ENCODE results near the gene PDRG1. TPM values are rescaled to one million over a fixed set of nuclear protein-coding genes. Genes with fewer than 3 reads are reported as not detected.

PDRG1 gene
- total RNA-seq, 1 donor = 2.2 TPM

DNA sequence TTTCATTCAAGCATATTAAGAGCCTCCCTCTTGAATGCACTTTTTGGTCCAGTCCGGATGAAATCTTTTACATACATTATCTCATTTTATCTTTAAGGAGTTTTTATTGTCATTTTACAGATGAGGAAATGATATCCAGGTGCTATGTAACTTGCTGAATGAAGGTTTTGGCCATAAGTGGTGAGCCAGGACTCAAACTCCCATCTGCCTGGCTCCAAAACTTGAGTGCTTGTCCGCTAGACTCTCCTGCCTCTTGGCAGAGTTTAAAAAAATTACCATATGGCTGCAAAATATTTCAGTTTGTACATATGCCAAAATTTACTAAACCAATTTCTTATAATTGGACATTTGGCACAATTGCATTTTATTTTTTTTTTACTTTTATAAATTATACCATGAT is 12.2 kb downstream of the PDRG1 start:
- Histone ChIP-seq H3K4me3 (ENCODE audit: insufficient read depth, low read length) (no peak overlapping the region), H3K36me3 (ENCODE audit: insufficient read depth, low read length) (no peaks in the 10 kb centered on the region), H2AFZ (ENCODE audit: low read length) (no peak overlapping the region), H3K27me3 (ENCODE audit: insufficient read depth, low read length) (no peaks in the 10 kb centered on the region), H3K4me2 (ENCODE audit: insufficient read depth, low read length) (no peak overlapping the region), H3K79me2 (ENCODE audit: insufficient read depth, low read length) (no peaks in the 10 kb centered on the region), H4K20me1 (ENCODE audit: insufficient read depth, low read length) (no peaks in the 10 kb centered on the region), H3K4me1 (ENCODE audit: insufficient read depth, low read length) (no peaks in the 10 kb centered on the region), H3K27ac (ENCODE audit: low read depth, low read length) (no peak overlapping the region), H3K9me3 (ENCODE audit: low read depth, low read length) (no peaks in the 10 kb centered on the region)
- TF ChIP-seq CTCF (IDR thresholded peaks at IDR 0.05; ENCODE audit: extremely low read depth, low read depth, low read length) = no peak
- no peak for DNase-seq (ENCODE audit: insufficient read length, low spot score, missing footprints)

DNA sequence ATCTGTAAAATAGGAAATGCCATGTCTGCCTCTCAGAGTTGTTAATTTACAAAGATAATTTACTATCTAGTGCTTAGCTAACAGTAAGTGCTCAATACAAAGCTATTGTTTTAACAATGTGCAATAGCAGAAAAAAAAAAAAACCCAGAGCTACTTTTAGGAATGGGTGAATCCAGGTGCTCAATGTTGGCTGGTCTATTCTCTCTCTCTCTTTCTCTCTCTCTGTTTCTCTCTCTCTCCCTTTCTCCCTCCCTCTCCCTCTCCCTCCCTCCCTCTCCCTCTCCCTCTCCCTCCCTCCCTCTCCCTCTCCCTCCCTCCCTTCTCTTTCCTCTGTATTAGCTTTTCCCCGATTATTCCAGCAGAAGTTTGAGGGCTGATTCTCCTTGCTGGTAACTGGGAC is 14.0 kb downstream of the PDRG1 start:
- TF ChIP-seq CTCF (IDR thresholded peaks at IDR 0.05; ENCODE audit: extremely low read depth, low read depth, low read length) = no peak
- Histone ChIP-seq H3K9me3 (ENCODE audit: low read depth, low read length) (no peaks in the 10 kb centered on the region), H3K4me2 (ENCODE audit: insufficient read depth, low read length) (no peak overlapping the region), H3K4me1 (ENCODE audit: insufficient read depth, low read length) (no peaks in the 10 kb centered on the region), H3K4me3 (ENCODE audit: insufficient read depth, low read length) (no peak overlapping the region), H3K79me2 (ENCODE audit: insufficient read depth, low read length) (no peaks in the 10 kb centered on the region), H3K27me3 (ENCODE audit: insufficient read depth, low read length) (no peaks in the 10 kb centered on the region), H4K20me1 (ENCODE audit: insufficient read depth, low read length) (no peaks in the 10 kb centered on the region), H3K36me3 (ENCODE audit: insufficient read depth, low read length) (no peaks in the 10 kb centered on the region), H3K27ac (ENCODE audit: low read depth, low read length) (no peak overlapping the region), H2AFZ (ENCODE audit: low read length) (no peak overlapping the region)
- no peak for DNase-seq (ENCODE audit: insufficient read length, low spot score, missing footprints)

DNA sequence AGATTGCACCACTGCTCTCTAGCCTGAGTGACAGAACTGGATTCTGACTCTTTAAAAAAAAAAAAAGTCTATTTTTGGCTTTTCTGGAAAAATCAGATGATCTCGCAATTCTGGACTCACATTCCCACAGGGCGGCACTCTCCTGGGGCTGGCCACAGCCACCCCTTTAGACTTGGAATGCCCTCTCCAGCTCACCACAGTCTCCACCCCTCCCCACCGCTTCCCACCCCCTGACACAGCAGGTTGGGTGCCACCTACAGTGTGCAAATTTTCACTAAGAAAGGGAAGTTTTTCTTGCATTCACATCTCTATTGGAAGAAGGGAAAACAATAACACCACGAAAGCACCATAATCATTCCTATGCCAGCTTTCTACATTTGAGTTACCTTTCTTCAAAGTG is 15.4 kb downstream of the PDRG1 start:
- Histone ChIP-seq H3K4me1 (ENCODE audit: insufficient read depth, low read length) (no peaks in the 10 kb centered on the region), H3K36me3 (ENCODE audit: insufficient read depth, low read length) (no peaks in the 10 kb centered on the region), H3K27ac (ENCODE audit: low read depth, low read length) (no peak overlapping the region), H3K79me2 (ENCODE audit: insufficient read depth, low read length) (no peaks in the 10 kb centered on the region), H3K4me3 (ENCODE audit: insufficient read depth, low read length) (no peak overlapping the region), H2AFZ (ENCODE audit: low read length) (no peak overlapping the region), H3K9me3 (ENCODE audit: low read depth, low read length) (no peaks in the 10 kb centered on the region), H3K27me3 (ENCODE audit: insufficient read depth, low read length) (no peaks in the 10 kb centered on the region), H4K20me1 (ENCODE audit: insufficient read depth, low read length) (no peaks in the 10 kb centered on the region), H3K4me2 (ENCODE audit: insufficient read depth, low read length) (no peak overlapping the region)
- DNase-seq (ENCODE audit: insufficient read length, low spot score, missing footprints) = no peak
- TF ChIP-seq CTCF (IDR thresholded peaks at IDR 0.05; ENCODE audit: extremely low read depth, low read depth, low read length) = no peak

DNA sequence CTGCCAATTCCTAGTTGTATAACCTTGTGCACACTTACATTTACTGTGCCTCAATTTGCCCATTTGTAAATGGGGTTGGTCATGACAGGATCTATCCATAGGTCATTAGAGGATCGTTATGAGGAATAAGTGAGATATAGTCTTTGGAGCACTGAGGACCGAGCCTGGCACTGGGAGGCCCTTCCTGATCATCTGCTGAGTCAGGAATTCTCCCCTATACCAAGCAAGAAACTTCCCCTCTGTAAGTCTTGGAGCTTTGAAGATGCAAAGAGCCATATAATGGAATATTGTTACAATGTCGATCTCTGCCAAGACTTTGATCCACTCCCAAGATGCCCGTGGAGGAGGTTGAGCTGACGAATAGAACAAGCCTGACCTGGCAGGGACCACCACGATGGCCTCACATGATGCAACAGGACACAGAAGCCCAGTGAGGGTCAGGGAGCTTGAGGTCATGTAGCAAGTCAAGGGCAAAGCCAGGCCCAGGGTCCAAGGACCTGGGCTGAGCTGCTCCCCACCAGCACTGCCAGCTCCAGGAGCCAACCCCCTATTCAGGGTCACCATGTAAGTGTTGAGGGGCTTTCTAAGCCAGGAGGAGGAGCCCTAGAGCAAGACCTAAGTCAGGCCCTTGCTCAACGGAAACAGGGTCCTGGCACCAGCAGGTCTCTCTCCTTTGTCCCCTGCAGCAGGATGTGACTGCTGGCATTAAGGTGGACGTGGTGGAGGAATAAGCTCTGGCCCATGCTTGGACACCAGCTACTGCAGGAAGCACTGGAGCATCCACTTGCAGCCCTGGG is 16.7 kb downstream of the PDRG1 start:
- H3K4me2 ChIP-seq (ENCODE audit: insufficient read depth, low read length) = no peak overlapping the region
- no peaks in the 10 kb centered on the region for H3K9me3 ChIP-seq (ENCODE audit: low read depth, low read length)
- DNase-seq (ENCODE audit: insufficient read length, low spot score, missing footprints) = no peak
- no peak overlapping the region for H3K4me3 ChIP-seq (ENCODE audit: insufficient read depth, low read length)
- H2AFZ ChIP-seq (ENCODE audit: low read length) = no peak overlapping the region
- no peaks in the 10 kb centered on the region for H4K20me1 ChIP-seq (ENCODE audit: insufficient read depth, low read length)
- no peaks in the 10 kb centered on the region for H3K79me2 ChIP-seq (ENCODE audit: insufficient read depth, low read length)
- H3K36me3 ChIP-seq (ENCODE audit: insufficient read depth, low read length) = no peaks in the 10 kb centered on the region
- peaks cover 1% of the 10 kb centered on the region for H3K27me3 ChIP-seq (ENCODE audit: insufficient read depth, low read length)
- no peak for TF ChIP-seq CTCF (IDR thresholded peaks at IDR 0.05; ENCODE audit: extremely low read depth, low read depth, low read length)
- H3K4me1 ChIP-seq (ENCODE audit: insufficient read depth, low read length) = no peaks in the 10 kb centered on the region
- H3K27ac ChIP-seq (ENCODE audit: low read depth, low read length) = no peak overlapping the region

Data from osteoblast (primary cell).